K562 (cell line): ENCODE measurements around the gene CUTA. TPM values are rescaled to one million over a fixed set of nuclear protein-coding genes. Genes with fewer than 3 reads are reported as not detected.

ENCODE experiments used
- ADNP ChIP-seq: fragments of 200-800 bp; sonication (Bioruptor generic); IDR thresholded peaks from 2 replicates; pipeline ENCODE4 v1.6.1; 2016; ENCODE audit warnings: missing genetic modification characterization, missing compliant biosample characterization
- CREB3L1 ChIP-seq: fragments of 450-650 bp; IDR thresholded peaks from 2 replicates; pipeline ENCODE4 v1.6.1; 2014; ENCODE audit warnings: low read depth, mild to moderate bottlenecking, moderate library complexity, borderline replicate concordance
- E2F4 ChIP-seq: sonication (generic); formaldehyde crosslinking; IDR thresholded peaks from 2 replicates; pipeline ENCODE4 v1.8.0; 2022; ENCODE audit warnings: mild to moderate bottlenecking, low read depth, missing genetic modification reagents
- ELF4 ChIP-seq: fragments of 450-650 bp; formaldehyde crosslinking; IDR thresholded peaks from 2 replicates; pipeline ENCODE4 v1.4.0; 2022; ENCODE audit warnings: missing genetic modification characterization
- FIP1L1 ChIP-seq: fragments of 200-400 bp; formaldehyde crosslinking; IDR thresholded peaks from 2 replicates; pipeline ENCODE4 v1.6.1; 2018; ENCODE audit warnings: mild to moderate bottlenecking, low read depth, low read length; ENCODE audit not compliant: poor library complexity, severe bottlenecking
- FOXK1 ChIP-seq: sonication (generic); formaldehyde crosslinking; IDR thresholded peaks from 2 replicates; pipeline ENCODE4 v1.8.0; 2022; ENCODE audit warnings: missing genetic modification reagents, mild to moderate bottlenecking, borderline replicate concordance
- GABPA ChIP-seq: fragments of 200-800 bp; sonication (Bioruptor generic); conservative IDR thresholded peaks from 2 replicates; pipeline ENCODE4 v1.6.1; 2016; ENCODE audit warnings: low read depth, missing genetic modification characterization, missing compliant biosample characterization
- JUNB ChIP-seq: fragments of 450-650 bp; formaldehyde crosslinking; conservative IDR thresholded peaks from 2 replicates; pipeline ENCODE4 v1.4.0; 2020; ENCODE audit warnings: mild to moderate bottlenecking
- NR1H2 ChIP-seq: sonication (generic); formaldehyde crosslinking; IDR thresholded peaks from 2 replicates; pipeline ENCODE4 v1.4.0; 2020; ENCODE audit warnings: mild to moderate bottlenecking, missing genetic modification reagents
- POLR2B ChIP-seq: fragments of 450-650 bp; IDR thresholded peaks from 2 replicates; pipeline ENCODE4 v1.6.1; 2018; ENCODE audit warnings: low read depth; ENCODE audit not compliant: partially characterized antibody
- SAP30 ChIP-seq: fragments of 200-600 bp; sonication (generic); IDR thresholded peaks from 2 replicates; pipeline ENCODE4 v1.6.1; 2012; ENCODE audit warnings: borderline replicate concordance, low read depth, mild to moderate bottlenecking, moderate library complexity, low read length, control low read depth, inconsistent platforms; ENCODE audit not compliant: insufficient read depth, poor library complexity, severe bottlenecking
- SIX5 ChIP-seq, 2 experiments: IDR thresholded peaks; 2 replicates each; pipeline ENCODE4 v1.6.1; 2011; ENCODE audit warnings: low read length in 2 of 2, borderline replicate concordance in 1 of 2, low read depth in 1 of 2, mild to moderate bottlenecking in 1 of 2, moderate library complexity in 1 of 2; ENCODE audit not compliant: insufficient read depth in 1 of 2
- SMAD4 ChIP-seq: fragments of 250-450 bp; sonication (Bioruptor Pico); conservative IDR thresholded peaks from 2 replicates; pipeline ENCODE4 v1.8.0; 2021; ENCODE audit warnings: inconsistent platforms, mild to moderate bottlenecking, moderate library complexity
- SP2 ChIP-seq: IDR thresholded peaks from 2 replicates; pipeline ENCODE4 v1.6.1; 2011; ENCODE audit warnings: mild to moderate bottlenecking, low read depth, low read length, moderate library complexity; ENCODE audit not compliant: poor library complexity, severe bottlenecking; ENCODE audit errors: extremely low read depth
- ZFP1 ChIP-seq: fragments of 450-650 bp; formaldehyde crosslinking; IDR thresholded peaks from 2 replicates; pipeline ENCODE4 v1.4.0; 2020; ENCODE audit warnings: mild to moderate bottlenecking, mixed read lengths
- ZNF121 ChIP-seq: sonication (generic); formaldehyde crosslinking; conservative IDR thresholded peaks from 2 replicates; pipeline ENCODE4 v1.8.0; 2022; ENCODE audit warnings: missing genetic modification reagents
- ZNF124 ChIP-seq: sonication (generic); formaldehyde crosslinking; IDR thresholded peaks from 2 replicates; pipeline ENCODE4 v1.8.1; 2022; ENCODE audit warnings: missing genetic modification reagents
- polyA plus RNA-seq, 8 experiments: library from polyadenylated mRNA; depleted of rRNA in 4 of 8; stranded (reverse) in 5 of 8; unstranded in 3 of 8; fragments of >200 nt; fragmentation: Nextera tagmentation in 2 of 8; fragmentation: Illumina TruSeq in 1 of 8; extraction: Ambion mirVana in 2 of 8; extraction: Trizol in 1 of 8; gene quantifications; 2 replicates each; pipeline versions ENCODE4 v1.2.1 to v1.2.3, GENCODE V29; 2011 to 2014; ENCODE audit warnings: inconsistent platforms in 1 of 8, missing spikeins in 1 of 8
- total RNA-seq, 7 experiments: library from RNA; depleted of rRNA in 6 of 7; stranded (reverse); fragments of >200 nt in 6 of 7; fragmentation: Illumina TruSeq in 2 of 7; extraction: Trizol in 2 of 7; gene quantifications; 2 replicates each; pipeline versions ENCODE4 v1.2.1 to v1.2.3, GENCODE V29; 2011 to 2021; ENCODE audit warnings: low replicate concordance in 1 of 7
- TF ChIP-seq, protein P1 (sequence below): fragments of 450-650 bp; formaldehyde crosslinking; IDR thresholded peaks from 2 replicates; pipeline ENCODE4 v1.4.0; 2022; ENCODE audit warnings: missing genetic modification characterization
- TF ChIP-seq, protein P2 (sequence below): fragments of 250-450 bp; sonication (Bioruptor Pico); IDR thresholded peaks from 2 replicates; pipeline ENCODE4 v1.4.0; 2020; ENCODE audit warnings: borderline replicate concordance
- TF ChIP-seq, protein P3 (sequence below): fragments of 250-450 bp; sonication (Bioruptor Pico); IDR thresholded peaks from 2 replicates; pipeline ENCODE4 v1.4.0; 2020

The CUTA gene
- total and polyA plus RNA-seq, 9 of the 15 experiments (the other 6 are each of a cell fraction or from before 2014, with no cell fraction given) = 166 to 682 (median 310) TPM

DNA sequence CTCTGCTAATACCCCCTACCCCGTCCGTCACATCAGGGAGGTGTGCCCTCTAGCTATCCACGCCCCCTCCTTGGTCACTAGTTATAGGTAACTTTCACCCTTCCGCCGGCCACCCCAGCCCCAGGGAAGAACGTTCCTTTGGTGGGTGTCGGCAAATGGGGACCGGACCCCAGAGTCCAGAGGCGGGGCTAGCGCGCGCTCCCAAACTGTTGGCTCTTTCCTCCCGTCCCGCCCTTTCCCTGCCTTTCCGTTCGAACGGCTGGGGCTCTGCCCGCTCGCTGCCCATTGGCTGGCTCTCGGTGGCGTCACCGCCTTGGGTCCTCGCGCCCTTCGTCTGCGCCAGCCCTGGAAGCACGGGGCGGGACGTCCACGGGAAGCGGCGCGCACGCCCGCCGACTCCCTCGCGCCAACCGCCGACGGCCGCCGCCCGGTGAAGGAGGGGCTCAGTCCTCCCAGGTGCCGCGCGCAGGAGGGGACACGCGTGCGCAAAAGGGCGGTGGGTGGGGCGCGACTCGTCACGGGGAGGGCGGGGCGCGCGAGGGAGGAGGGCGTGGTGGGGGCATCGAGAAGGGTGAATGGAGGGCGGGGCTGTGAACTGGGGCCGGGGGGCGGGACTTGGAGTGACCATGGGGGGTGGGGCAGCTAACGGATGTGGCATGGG, 7.7 kb downstream of the CUTA start (continued):
- TF ChIP-seq CREB3L1 (peak; percentile 64), POLR2B (peak; percentile 89), FIP1L1 (peak; percentile 94), JUNB (CRISPR knock-in tag) (no peak; the same call in 1 of the 2 replicates), SP2 (peak; percentile 10), ZNF121 (CRISPR knock-in tag) (no peak), ZNF124 (CRISPR knock-in tag) (no peak), E2F4 (peak; percentile 96), GABPA (tag) (peak; percentile 76), SMAD4 (CRISPR knock-in tag) (no peak; the same call in none of the 2 replicates), NR1H2 (no peak), ELF4 (CRISPR knock-in tag) (peak; percentile 95), SIX5 (IDR thresholded peaks at IDR 0.05; ENCODE audit: borderline replicate concordance in 1 of 2, insufficient read depth in 1 of 2, low read depth in 1 of 2, low read length in 2 of 2) (no peak), ADNP (tag) (no peak), ZFP1 (CRISPR knock-in tag) (no peak), FOXK1 (CRISPR knock-in tag) (no peak), SAP30 (peak; percentile 53)
- TF ChIP-seq, protein P1, sequence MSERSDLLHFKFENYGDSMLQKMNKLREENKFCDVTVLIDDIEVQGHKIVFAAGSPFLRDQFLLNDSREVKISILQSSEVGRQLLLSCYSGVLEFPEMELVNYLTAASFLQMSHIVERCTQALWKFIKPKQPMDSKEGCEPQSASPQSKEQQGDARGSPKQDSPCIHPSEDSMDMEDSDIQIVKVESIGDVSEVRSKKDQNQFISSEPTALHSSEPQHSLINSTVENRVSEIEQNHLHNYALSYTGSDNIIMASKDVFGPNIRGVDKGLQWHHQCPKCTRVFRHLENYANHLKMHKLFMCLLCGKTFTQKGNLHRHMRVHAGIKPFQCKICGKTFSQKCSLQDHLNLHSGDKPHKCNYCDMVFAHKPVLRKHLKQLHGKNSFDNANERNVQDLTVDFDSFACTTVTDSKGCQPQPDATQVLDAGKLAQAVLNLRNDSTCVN (CRISPR knock-in tag) = peak; percentile 74
- TF ChIP-seq, protein P2, sequence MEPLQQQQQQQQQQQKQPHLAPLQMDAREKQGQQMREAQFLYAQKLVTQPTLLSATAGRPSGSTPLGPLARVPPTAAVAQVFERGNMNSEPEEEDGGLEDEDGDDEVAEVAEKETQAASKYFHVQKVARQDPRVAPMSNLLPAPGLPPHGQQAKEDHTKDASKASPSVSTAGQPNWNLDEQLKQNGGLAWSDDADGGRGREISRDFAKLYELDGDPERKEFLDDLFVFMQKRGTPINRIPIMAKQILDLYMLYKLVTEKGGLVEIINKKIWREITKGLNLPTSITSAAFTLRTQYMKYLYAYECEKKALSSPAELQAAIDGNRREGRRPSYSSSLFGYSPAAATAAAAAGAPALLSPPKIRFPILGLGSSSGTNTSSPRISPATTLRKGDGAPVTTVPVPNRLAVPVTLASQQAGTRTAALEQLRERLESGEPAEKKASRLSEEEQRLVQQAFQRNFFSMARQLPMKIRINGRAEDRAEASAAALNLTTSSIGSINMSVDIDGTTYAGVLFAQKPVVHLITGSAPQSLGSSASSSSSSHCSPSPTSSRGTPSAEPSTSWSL (CRISPR knock-in tag) = no peak
- TF ChIP-seq, protein P3, sequence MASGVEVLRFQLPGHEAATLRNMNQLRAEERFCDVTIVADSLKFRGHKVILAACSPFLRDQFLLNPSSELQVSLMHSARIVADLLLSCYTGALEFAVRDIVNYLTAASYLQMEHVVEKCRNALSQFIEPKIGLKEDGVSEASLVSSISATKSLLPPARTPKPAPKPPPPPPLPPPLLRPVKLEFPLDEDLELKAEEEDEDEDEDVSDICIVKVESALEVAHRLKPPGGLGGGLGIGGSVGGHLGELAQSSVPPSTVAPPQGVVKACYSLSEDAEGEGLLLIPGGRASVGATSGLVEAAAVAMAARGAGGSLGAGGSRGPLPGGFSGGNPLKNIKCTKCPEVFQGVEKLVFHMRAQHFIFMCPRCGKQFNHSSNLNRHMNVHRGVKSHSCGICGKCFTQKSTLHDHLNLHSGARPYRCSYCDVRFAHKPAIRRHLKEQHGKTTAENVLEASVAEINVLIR (CRISPR knock-in tag) = peak; percentile 90
